K562 (cell line): ENCODE data around the gene UBE2E1. TPM values are rescaled to one million over a fixed set of nuclear protein-coding genes. Genes with fewer than 3 reads are reported as not detected.

Experiments used
- ATAC-seq: fragments of 200-7000 bp; cut with Tn5 transposase; 3 replicates; pipeline ENCODE4 v1.9.1; 2020; ENCODE audit warnings: moderate library complexity
- BruUV-seq: library from RNA; stranded (reverse); fragments of 400-500 nt; replicated peaks from 2 replicates; lab custom pipeline; 2021; lab: Mats Ljungman, UMichigan
- CTCF ChIA-PET: fragments of 300-600 bp; formaldehyde crosslinking; extraction: SDS; loops from one replicate; lab custom pipeline; 2021; ENCODE audit warnings: low intra/inter-chr PET ratio; lab: Yijun Ruan, JAX
- POLR2A ChIA-PET: fragments of 300-600, 350-650 bp; sonication (Branson Sonifier 250); formaldehyde crosslinking; extraction: SDS; loops from one replicate; lab custom pipeline; 2021; ENCODE audit warnings: antibody characterized with exemption, inconsistent platforms; lab: Yijun Ruan, JAX
- DNase-seq, 4 experiments: peaks; one replicate each; pipeline versions ENCODE4 v3.0.0 to v3.0.0-alpha.2; 2011 to 2018; ENCODE audit warnings: low spot score in 3 of 4, mixed read lengths in 3 of 4; ENCODE audit errors: extremely low read depth in 1 of 4
- FAIRE-seq: peaks from 2 replicates; lab custom pipeline; 2011; peaks lifted over from hg19 to GRCh38; lab: Jason Lieb, UNC
- H2AFZ ChIP-seq: 2 replicates; pipeline ENCODE4 v1.6.0; 2011; ENCODE audit warnings: low read depth, low read length, control low read depth, inconsistent platforms
- H3K27ac ChIP-seq: fragments of 200-600 bp; 3 replicates; pipeline ENCODE4 v1.8.0; 2011; ENCODE audit warnings: low read depth, mild to moderate bottlenecking, control low read depth, inconsistent platforms, low read length, moderate library complexity, mixed read lengths; ENCODE audit errors: extremely low read depth
- H3K27me3 ChIP-seq, 2 experiments: fragments of 300-600 bp in 1 of 2; 2 replicates in 1 of 2; 3 replicates in 1 of 2; pipeline versions ENCODE4 v1.6.0 to v1.8.0; 2011; ENCODE audit warnings: inconsistent platforms in 2 of 2, low read length in 2 of 2, mild to moderate bottlenecking in 1 of 2, mixed read lengths in 1 of 2, moderate library complexity in 1 of 2; ENCODE audit not compliant: control insufficient read depth in 2 of 2, insufficient read depth in 2 of 2
- H3K36me3 ChIP-seq: fragments of 300-600 bp; 3 replicates; pipeline ENCODE4 v1.8.0; 2011; ENCODE audit warnings: mild to moderate bottlenecking, low read length, inconsistent platforms; ENCODE audit not compliant: control insufficient read depth, insufficient read depth
- H3K4me1 ChIP-seq, 2 experiments: fragments of 200-600 bp in 1 of 2; replicated peaks in 1 of 2; 2 replicates in 1 of 2; 3 replicates in 1 of 2; pipeline versions ENCODE4 v1.5.1 to v1.8.0; 2011; ENCODE audit warnings: inconsistent platforms in 2 of 2, low read length in 2 of 2, mild to moderate bottlenecking in 1 of 2, mixed read lengths in 1 of 2, moderate library complexity in 1 of 2; ENCODE audit not compliant: control insufficient read depth in 2 of 2, insufficient read depth in 2 of 2
- H3K4me2 ChIP-seq: 2 replicates; pipeline ENCODE4 v1.6.1; 2011; ENCODE audit warnings: low read length, control low read depth, inconsistent platforms, mixed read lengths; ENCODE audit not compliant: insufficient read depth
- H3K4me3 ChIP-seq: fragments of 200-600 bp; sonication (generic), shearing (Covaris generic); 2 replicates; pipeline ENCODE4 v1.5.1; 2016; ENCODE audit warnings: control low read depth, inconsistent platforms
- H3K79me2 ChIP-seq: fragments of 200-600 bp; 3 replicates; pipeline ENCODE4 v1.8.0; 2011; ENCODE audit warnings: low read length, inconsistent platforms; ENCODE audit not compliant: control insufficient read depth, insufficient read depth
- H3K9ac ChIP-seq, 2 experiments: 2 replicates each; pipeline versions ENCODE4 v1.6.0 to v1.6.1; 2011; ENCODE audit warnings: low read depth in 2 of 2, low read length in 2 of 2, control low read depth in 1 of 2, inconsistent platforms in 1 of 2, mild to moderate bottlenecking in 1 of 2, mixed read lengths in 1 of 2; ENCODE audit not compliant: insufficient read depth in 1 of 2
- H3K9me1 ChIP-seq: one replicate; pipeline ENCODE4 v1.6.0; 2011; ENCODE audit warnings: inconsistent platforms, mild to moderate bottlenecking, low read length, moderate library complexity; ENCODE audit not compliant: control insufficient read depth, insufficient read depth
- H3K9me3 ChIP-seq: replicated peaks from 2 replicates; pipeline ENCODE4 v1.5.1; 2011; ENCODE audit warnings: low read depth, low read length, inconsistent platforms; ENCODE audit not compliant: control insufficient read depth, insufficient read depth
- H4K20me1 ChIP-seq: replicated peaks from 2 replicates; pipeline ENCODE4 v1.6.1; 2011; ENCODE audit warnings: low read length, inconsistent platforms, mixed read lengths; ENCODE audit not compliant: control insufficient read depth, insufficient read depth
- CTCF ChIP-seq, 3 experiments: IDR thresholded peaks in 2 of 3; conservative IDR thresholded peaks in 1 of 3; 2 replicates each; pipeline ENCODE4 v1.5.1; 2011 to 2012; ENCODE audit warnings: low read length in 3 of 3, mild to moderate bottlenecking in 3 of 3, control low read depth in 2 of 3, improper control_type of control experiment in 1 of 3, inconsistent platforms in 1 of 3, low read depth in 1 of 3, mixed read lengths in 1 of 3, moderate library complexity in 1 of 3; ENCODE audit not compliant: insufficient read depth in 2 of 3
- NR1H2 ChIP-seq: sonication (generic); formaldehyde crosslinking; IDR thresholded peaks from 2 replicates; pipeline ENCODE4 v1.4.0; 2020; ENCODE audit warnings: mild to moderate bottlenecking, missing genetic modification reagents
- RAD21 ChIP-seq, 2 experiments: fragments of 250-450 bp in 1 of 2; fragments of 450-650 bp in 1 of 2; sonication (Bioruptor Pico) in 1 of 2; formaldehyde crosslinking in 1 of 2; IDR thresholded peaks in 1 of 2; conservative IDR thresholded peaks in 1 of 2; 2 replicates each; pipeline versions ENCODE4 v1.4.0 to v1.8.0; 2020 to 2022; ENCODE audit warnings: mild to moderate bottlenecking in 2 of 2, moderate library complexity in 1 of 2
- RBM17 ChIP-seq: fragments of 200-400 bp; formaldehyde crosslinking; IDR thresholded peaks from 2 replicates; pipeline ENCODE4 v1.6.1; 2017; ENCODE audit warnings: low read depth, mild to moderate bottlenecking, low read length, borderline replicate concordance
- WGBS: fragments of 100-300 bp; shearing (Covaris generic); methylation state at CpG from one replicate; pipeline ENCODE4 v1.1.6; 2016; ENCODE audit warnings: low coverage, mixed read lengths; ENCODE audit not compliant: insufficient coverage; ENCODE audit errors: missing lambda C conversion rate; 5-methylcytosine and 5-hydroxymethylcytosine counted together
- in situ Hi-C: fragments of 300-500 bp; cut with MboI; formaldehyde crosslinking; loops from 4 replicates; pipeline ENCODE4 v1.15.0; 2018; ENCODE audit warnings: inconsistent platforms, mixed read lengths
- intact Hi-C: fragments of 100-400 bp; cut with micrococcal nuclease; formaldehyde crosslinking; loops from 2 replicates; pipeline ENCODE4 v1.14.2; 2022
- polyA plus RNA-seq, 8 experiments: library from polyadenylated mRNA; depleted of rRNA in 4 of 8; stranded (reverse) in 5 of 8; unstranded in 3 of 8; fragments of >200 nt; fragmentation: Nextera tagmentation in 2 of 8; fragmentation: Illumina TruSeq in 1 of 8; extraction: Ambion mirVana in 2 of 8; extraction: Trizol in 1 of 8; gene quantifications; 2 replicates each; pipeline versions ENCODE4 v1.2.1 to v1.2.3, GENCODE V29; 2011 to 2014; ENCODE audit warnings: inconsistent platforms in 1 of 8, missing spikeins in 1 of 8
- total RNA-seq, 7 experiments: library from RNA; depleted of rRNA in 6 of 7; stranded (reverse); fragments of >200 nt in 6 of 7; fragmentation: Illumina TruSeq in 2 of 7; extraction: Trizol in 2 of 7; gene quantifications; 2 replicates each; pipeline versions ENCODE4 v1.2.1 to v1.2.3, GENCODE V29; 2011 to 2021; ENCODE audit warnings: low replicate concordance in 1 of 7

The UBE2E1 gene
- total and polyA plus RNA-seq, 9 of the 15 experiments (the other 6 are each of a cell fraction or from before 2014, with no cell fraction given), result 54.4 to 294 (median 165) TPM

- Histone ChIP-seq H3K9ac (no peak overlapping the region), H3K9me1 (no peaks in the 10 kb centered on the region), H2AFZ (no peak overlapping the region), H3K79me2 (peaks cover 34% of the 10 kb centered on the region), H3K9me3 (no peaks in the 10 kb centered on the region), H3K4me2 (no peak overlapping the region), H4K20me1 (peaks cover 7% of the 10 kb centered on the region), H3K36me3 (peaks cover 5% of the 10 kb centered on the region; the same call in 1 of the 3 replicates), H3K27ac (no peak overlapping the region), H3K27me3 (no peaks in the 10 kb centered on the region), H3K4me1 (no peaks in the 10 kb centered on the region; a peak in 1 of 5 replicates), H3K4me3 (no peak overlapping the region)
- no TSS peak for BruUV-seq
- intact Hi-C loops (loop anchor here (5.0 kb wide), 1 partner anchor 60 kb away; the partner anchor contains the start of gene UBE2E1), in situ Hi-C loops (no loop called here)
- no peak for ATAC-seq
- CTCF ChIA-PET, result no interaction called here
- DNase-seq, result no peak
- FAIRE-seq, result no peak
- POLR2A ChIA-PET, result no interaction called here
- WGBS, result 28% methylated on average over 1 of the region's 1 CpG
- TF ChIP-seq RBM17 (no peak), CTCF (IDR thresholded peaks at IDR 0.05 in 2 of 3, conservative IDR thresholded peaks at IDR 0.05 in 1 of 3; ENCODE audit: insufficient read depth in 2 of 3, low read depth in 1 of 3, low read length in 3 of 3) (peak in 1 of 3 experiments; percentile 42; a peak in 2 of 6 replicates), NR1H2 (CRISPR knock-in tag) (no peak), RAD21 (CRISPR knock-in tag; conservative IDR thresholded peaks at IDR 0.05 in 1 of 2, IDR thresholded peaks at IDR 0.05 in 1 of 2) (peak; percentile 25 to 28; a peak in 2 of 4 replicates)
- TF ChIP-seq, all 486 proteins: peak for 2
Observed at GRCh38 chr3:23867400-23867799, 61.6 kb downstream of the UBE2E1 start.
